HCT116 (cell line): Measurements from ENCODE around the gene SLC17A5.

ENCODE experiments used
- POLR2A ChIP-seq: IDR thresholded peaks from 2 replicates; pipeline ENCODE4 v1.7.0; 2011; ENCODE audit warnings: borderline replicate concordance; ENCODE audit not compliant: insufficient read depth, insufficient read length; ENCODE audit errors: extremely low read depth
- TF ChIP-seq, protein P1 (sequence below), 3 experiments: fragments of 200-600 bp in 1 of 3; sonication (generic) in 1 of 3; IDR thresholded peaks in 2 of 3; conservative IDR thresholded peaks in 1 of 3; 2 replicates each; pipeline ENCODE4 v1.5.1; 2012 to 2017; ENCODE audit warnings: low read depth in 2 of 3, low read length in 2 of 3, antibody characterized with exemption in 1 of 3, borderline replicate concordance in 1 of 3, control low read depth in 1 of 3, mild to moderate bottlenecking in 1 of 3, mixed read lengths in 1 of 3, mixed run types in 1 of 3, moderate library complexity in 1 of 3; ENCODE audit not compliant: insufficient read depth in 1 of 3

DNA sequence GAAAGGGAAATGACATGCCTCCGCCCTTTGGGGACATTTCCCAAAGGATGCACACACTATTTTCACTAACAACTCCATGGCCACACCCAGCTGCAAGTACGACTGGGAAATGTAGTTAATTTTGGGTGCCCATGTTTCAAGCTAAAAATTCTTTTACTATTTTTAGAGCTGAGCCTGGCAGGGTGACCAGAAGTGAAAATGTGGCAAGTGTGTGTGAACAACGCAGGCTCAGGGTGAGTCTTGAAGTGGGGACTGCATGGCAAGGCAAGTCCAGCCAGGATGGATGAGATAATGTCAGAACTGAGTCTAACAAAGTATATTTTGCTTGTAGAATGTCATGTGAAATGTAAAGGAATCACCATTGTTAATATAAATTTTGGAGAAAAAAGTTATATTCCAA lies 25.2 kb upstream of the SLC17A5 start:
- TF ChIP-seq POLR2A: no peak
- TF ChIP-seq, protein P1, sequence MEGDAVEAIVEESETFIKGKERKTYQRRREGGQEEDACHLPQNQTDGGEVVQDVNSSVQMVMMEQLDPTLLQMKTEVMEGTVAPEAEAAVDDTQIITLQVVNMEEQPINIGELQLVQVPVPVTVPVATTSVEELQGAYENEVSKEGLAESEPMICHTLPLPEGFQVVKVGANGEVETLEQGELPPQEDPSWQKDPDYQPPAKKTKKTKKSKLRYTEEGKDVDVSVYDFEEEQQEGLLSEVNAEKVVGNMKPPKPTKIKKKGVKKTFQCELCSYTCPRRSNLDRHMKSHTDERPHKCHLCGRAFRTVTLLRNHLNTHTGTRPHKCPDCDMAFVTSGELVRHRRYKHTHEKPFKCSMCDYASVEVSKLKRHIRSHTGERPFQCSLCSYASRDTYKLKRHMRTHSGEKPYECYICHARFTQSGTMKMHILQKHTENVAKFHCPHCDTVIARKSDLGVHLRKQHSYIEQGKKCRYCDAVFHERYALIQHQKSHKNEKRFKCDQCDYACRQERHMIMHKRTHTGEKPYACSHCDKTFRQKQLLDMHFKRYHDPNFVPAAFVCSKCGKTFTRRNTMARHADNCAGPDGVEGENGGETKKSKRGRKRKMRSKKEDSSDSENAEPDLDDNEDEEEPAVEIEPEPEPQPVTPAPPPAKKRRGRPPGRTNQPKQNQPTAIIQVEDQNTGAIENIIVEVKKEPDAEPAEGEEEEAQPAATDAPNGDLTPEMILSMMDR (IDR thresholded peaks at IDR 0.05 in 2 of 3, conservative IDR thresholded peaks at IDR 0.05 in 1 of 3; ENCODE audit: borderline replicate concordance in 1 of 3, insufficient read depth in 1 of 3, low read depth in 2 of 3, low read length in 2 of 3): no peak
